Chondrocyte (in vitro differentiated cells): ENCODE results near the gene CHRD. TPM values are rescaled to one million over a fixed set of nuclear protein-coding genes. Genes with fewer than 3 reads are reported as not detected.

Source experiments
- DNase-seq: peaks from one replicate; pipeline ENCODE4 v3.0.0; 2021; ENCODE audit warnings: mixed read lengths, low spot score
- H3K27ac Mint-ChIP-seq: one replicate; pipeline ENCODE4 v1.8.0; 2021; ENCODE audit warnings: mild to moderate bottlenecking, moderate library complexity, mixed read lengths; ENCODE audit not compliant: unreplicated experiment
- H3K27me3 Mint-ChIP-seq: 2 replicates; pipeline ENCODE4 v1.8.0; 2021; ENCODE audit warnings: low read depth, mixed read lengths
- H3K36me3 Mint-ChIP-seq: 2 replicates; pipeline ENCODE4 v1.8.0; 2021; ENCODE audit warnings: low read depth, mixed read lengths
- H3K4me1 Mint-ChIP-seq: 2 replicates; pipeline ENCODE4 v1.8.0; 2021; ENCODE audit warnings: low read depth, mild to moderate bottlenecking, mixed read lengths
- H3K4me3 Mint-ChIP-seq: one replicate; pipeline ENCODE4 v1.8.0; 2021; ENCODE audit warnings: mild to moderate bottlenecking, moderate library complexity, mixed read lengths; ENCODE audit not compliant: unreplicated experiment
- H3K9me3 Mint-ChIP-seq: 2 replicates; pipeline ENCODE4 v1.8.0; 2021; ENCODE audit warnings: low read depth, mixed read lengths
- total RNA-seq: library from RNA; stranded (reverse); gene quantifications from 3 replicates; pipeline ENCODE4 v1.2.1, GENCODE V29; 2021
- TF ChIP-seq, protein P1 (sequence below): fragments of 200-600 bp; sonication (generic); IDR thresholded peaks from 2 replicates; pipeline ENCODE4 v1.5.0; 2021; ENCODE audit warnings: antibody characterized with exemption, mild to moderate bottlenecking, moderate library complexity

Gene CHRD
- total RNA-seq, 1 donor from 2014 or later: 1.5 TPM

DNA sequence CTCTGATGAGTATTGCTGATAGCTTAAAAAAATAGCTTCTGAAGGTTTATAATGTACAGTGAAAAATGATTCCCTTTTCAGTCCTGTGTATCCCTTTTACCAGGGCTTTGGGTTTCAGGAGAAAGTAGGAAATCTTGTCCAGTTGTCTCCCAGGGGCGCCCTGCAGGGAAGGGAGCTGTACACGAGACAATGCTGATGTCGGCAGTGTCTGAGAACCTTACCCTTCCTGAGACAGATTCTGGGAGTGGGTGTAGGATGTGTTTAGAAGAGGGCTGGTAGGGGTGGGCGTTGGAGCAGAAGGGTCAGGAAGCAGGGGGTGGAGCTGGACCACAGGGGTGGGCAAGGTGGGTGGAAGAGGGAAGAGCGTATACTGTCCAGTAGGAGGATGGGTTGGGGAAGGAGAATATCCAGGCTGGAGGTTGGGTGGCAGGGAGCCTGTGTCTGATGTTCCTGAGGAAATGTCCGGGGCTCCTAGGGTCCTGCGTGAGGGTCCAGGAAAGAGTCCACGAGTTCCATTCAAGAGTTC is 7.5 kb upstream of the CHRD start:
- Mint-ChIP-seq H3K36me3 (peaks cover 6% of the 10 kb centered on the region), H3K9me3 (no peaks in the 10 kb centered on the region), H3K27ac (no peak overlapping the region), H3K4me3 (no peak overlapping the region), H3K27me3 (peaks cover 21% of the 10 kb centered on the region), H3K4me1 (peaks cover 57% of the 10 kb centered on the region)
- no peak for DNase-seq
- TF ChIP-seq, protein P1, sequence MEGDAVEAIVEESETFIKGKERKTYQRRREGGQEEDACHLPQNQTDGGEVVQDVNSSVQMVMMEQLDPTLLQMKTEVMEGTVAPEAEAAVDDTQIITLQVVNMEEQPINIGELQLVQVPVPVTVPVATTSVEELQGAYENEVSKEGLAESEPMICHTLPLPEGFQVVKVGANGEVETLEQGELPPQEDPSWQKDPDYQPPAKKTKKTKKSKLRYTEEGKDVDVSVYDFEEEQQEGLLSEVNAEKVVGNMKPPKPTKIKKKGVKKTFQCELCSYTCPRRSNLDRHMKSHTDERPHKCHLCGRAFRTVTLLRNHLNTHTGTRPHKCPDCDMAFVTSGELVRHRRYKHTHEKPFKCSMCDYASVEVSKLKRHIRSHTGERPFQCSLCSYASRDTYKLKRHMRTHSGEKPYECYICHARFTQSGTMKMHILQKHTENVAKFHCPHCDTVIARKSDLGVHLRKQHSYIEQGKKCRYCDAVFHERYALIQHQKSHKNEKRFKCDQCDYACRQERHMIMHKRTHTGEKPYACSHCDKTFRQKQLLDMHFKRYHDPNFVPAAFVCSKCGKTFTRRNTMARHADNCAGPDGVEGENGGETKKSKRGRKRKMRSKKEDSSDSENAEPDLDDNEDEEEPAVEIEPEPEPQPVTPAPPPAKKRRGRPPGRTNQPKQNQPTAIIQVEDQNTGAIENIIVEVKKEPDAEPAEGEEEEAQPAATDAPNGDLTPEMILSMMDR: no peak

DNA sequence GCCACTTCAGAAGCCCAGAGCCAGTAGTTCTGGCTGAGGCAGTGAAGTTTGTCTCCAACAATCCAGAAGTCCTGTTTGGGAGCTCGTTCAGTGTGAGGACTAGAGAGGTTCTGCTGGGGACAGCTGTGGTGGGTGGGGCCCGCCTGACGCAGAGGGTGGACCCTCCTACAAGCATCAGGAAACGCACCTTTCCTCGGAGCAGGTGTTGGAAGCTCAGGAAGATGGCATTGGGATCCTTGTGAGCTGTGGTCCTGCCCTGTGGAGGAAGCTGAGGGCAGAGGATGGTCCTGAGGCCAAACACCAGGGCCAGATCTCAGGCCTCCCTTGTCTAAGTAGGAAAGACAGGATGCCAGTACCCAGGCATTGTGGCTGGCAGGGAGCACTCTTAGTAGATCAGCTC is 6.9 kb upstream of the CHRD start:
- Mint-ChIP-seq H3K27ac (no peak overlapping the region), H3K9me3 (no peaks in the 10 kb centered on the region), H3K4me1 (peaks cover 52% of the 10 kb centered on the region), H3K4me3 (no peak overlapping the region), H3K36me3 (peaks cover 6% of the 10 kb centered on the region), H3K27me3 (peaks cover 24% of the 10 kb centered on the region)
- DNase-seq: no peak
- TF ChIP-seq, protein P1: no peak

DNA sequence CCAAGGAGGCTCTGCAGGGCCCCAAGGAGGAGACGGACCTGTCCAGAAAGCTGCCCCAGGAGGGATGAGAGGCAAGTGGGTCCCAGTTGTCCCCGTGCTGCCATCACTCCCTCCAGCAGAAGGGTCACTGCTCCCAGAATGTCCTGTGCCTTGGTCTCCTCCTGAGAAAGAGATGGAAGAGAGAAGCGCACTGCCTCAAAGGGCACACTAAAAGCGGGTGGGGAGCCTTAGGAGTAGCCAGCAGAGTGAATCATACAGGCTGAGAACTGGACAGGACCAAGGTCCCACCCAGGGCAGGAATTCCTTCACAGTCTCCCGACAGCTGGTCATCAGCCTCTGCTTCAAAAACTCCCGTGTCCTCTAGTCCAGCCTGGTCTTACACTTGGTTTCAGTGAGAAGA is 6.4 kb upstream of the CHRD start:
- Mint-ChIP-seq H3K27me3 (peaks cover 24% of the 10 kb centered on the region), H3K4me3 (no peak overlapping the region), H3K36me3 (peaks cover 6% of the 10 kb centered on the region), H3K27ac (no peak overlapping the region), H3K9me3 (no peaks in the 10 kb centered on the region), H3K4me1 (peaks cover 47% of the 10 kb centered on the region)
- TF ChIP-seq, protein P1: no peak
- no peak for DNase-seq

DNA sequence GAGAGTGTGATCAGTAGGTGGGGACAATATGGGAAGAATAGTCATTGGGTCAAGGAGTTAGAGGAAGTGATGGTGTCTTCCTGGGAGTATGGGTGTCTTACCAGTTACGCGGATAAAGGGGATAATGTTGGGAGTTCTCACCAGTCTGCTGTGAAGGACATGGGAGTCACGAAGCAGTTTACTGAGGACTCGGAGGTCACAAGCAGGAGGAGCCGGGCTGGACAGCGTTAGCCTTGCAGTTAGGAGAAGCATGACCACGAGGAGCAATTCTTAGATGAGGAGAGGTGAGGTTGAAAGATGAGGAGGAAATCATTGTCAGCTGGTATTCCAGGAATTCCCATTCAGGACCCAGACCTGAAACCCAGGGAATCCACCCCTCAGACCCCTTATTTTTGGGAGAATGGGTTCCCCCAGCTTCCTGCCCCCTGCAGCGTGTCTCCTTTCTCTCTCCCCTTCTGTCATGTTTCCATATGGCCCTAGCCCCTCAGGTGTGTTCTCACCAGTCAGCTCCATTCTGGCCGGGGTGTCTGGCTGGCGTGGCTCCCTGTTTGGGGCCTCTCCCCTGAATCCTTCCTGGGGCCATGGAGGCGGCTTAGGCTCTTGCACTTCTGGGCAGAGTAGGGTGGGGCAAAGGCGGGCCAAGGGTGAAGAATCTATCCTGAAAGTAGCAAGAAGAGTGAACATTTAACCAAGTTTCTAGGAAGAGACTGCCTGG is 4.0 kb upstream of the CHRD start:
- Mint-ChIP-seq H3K27me3 (peaks cover 32% of the 10 kb centered on the region), H3K4me3 (no peak overlapping the region), H3K36me3 (no peaks in the 10 kb centered on the region), H3K4me1 (peaks cover 30% of the 10 kb centered on the region), H3K9me3 (no peaks in the 10 kb centered on the region), H3K27ac (no peak overlapping the region)
- DNase-seq: no peak
- TF ChIP-seq, protein P1: no peak

DNA sequence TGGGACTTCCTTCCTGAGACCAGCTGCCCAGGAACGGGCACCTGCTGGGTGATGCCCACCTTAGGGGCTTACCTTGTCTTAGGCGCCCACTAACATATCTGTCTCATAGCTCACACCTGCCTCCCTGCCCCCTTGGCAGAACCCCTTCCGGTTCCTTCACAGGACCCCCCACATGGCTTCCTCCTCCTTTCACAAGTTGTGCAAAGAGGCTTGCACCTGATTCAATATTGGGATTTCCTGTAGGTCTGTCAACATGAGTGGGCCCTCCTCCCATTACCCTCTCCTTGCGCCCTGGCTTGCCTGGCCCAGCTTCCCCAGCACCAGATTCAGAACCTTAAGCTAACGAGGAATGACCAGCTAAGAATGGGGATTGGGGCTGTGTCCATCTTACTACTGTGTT is 2.5 kb upstream of the CHRD start:
- Mint-ChIP-seq H3K4me1 (peaks cover 17% of the 10 kb centered on the region), H3K27ac (no peak overlapping the region), H3K36me3 (no peaks in the 10 kb centered on the region), H3K4me3 (no peak overlapping the region), H3K9me3 (no peaks in the 10 kb centered on the region), H3K27me3 (peaks cover 34% of the 10 kb centered on the region)
- DNase-seq: no peak
- TF ChIP-seq, protein P1: no peak
